HG03342 (cell line): ENCODE data around the gene SREBF2.

ENCODE experiments used
- ATAC-seq: cut with Tn5 transposase; IDR thresholded peaks from one replicate; pipeline ENCODE4 v1.9.1; 2021; ENCODE audit warnings: mild to moderate bottlenecking, moderate library complexity; ENCODE audit not compliant: unreplicated experiment

Gene SREBF2

GRCh38 chr22:41906822-41907221 lies 73.9 kb downstream of the SREBF2 start:
- ATAC-seq, result no peak

- no peak for ATAC-seq
Measured at GRCh38 chr22:41907436-41908401, 74.8 kb downstream of the SREBF2 start.

GRCh38 chr22:41908411-41909309 lies 75.8 kb downstream of the SREBF2 start:
- no peak for ATAC-seq

- no peak for ATAC-seq
Measured at GRCh38 chr22:41909310-41910049, 76.6 kb downstream of the SREBF2 start.

GRCh38 chr22:41910050-41911000 lies 77.4 kb downstream of the SREBF2 start:
- no peak for ATAC-seq

GRCh38 chr22:41911001-41911611 lies 78.2 kb downstream of the SREBF2 start:
- no peak for ATAC-seq

GRCh38 chr22:41912338-41913039 lies 79.6 kb downstream of the SREBF2 start:
- ATAC-seq, result no peak

GRCh38 chr22:41913040-41913719 lies 80.3 kb downstream of the SREBF2 start:
- ATAC-seq, result no peak

- ATAC-seq, result no peak
Measured at GRCh38 chr22:41913842-41914534, 81.1 kb downstream of the SREBF2 start.

GRCh38 chr22:41914611-41915034 lies 81.7 kb downstream of the SREBF2 start:
- no peak for ATAC-seq

GRCh38 chr22:41915035-41915785 lies 82.3 kb downstream of the SREBF2 start, which contains the start of gene SHISA8:
SHISA8 (minus strand) TSS chr22:41915074; CDS start chr22:41914667, 407 bp downstream.
- no peak for ATAC-seq

GRCh38 chr22:41915786-41916493 lies 83.0 kb downstream of the SREBF2 start:
- ATAC-seq, result no peak

GRCh38 chr22:41916745-41917358 lies 83.9 kb downstream of the SREBF2 start:
- no peak for ATAC-seq

GRCh38 chr22:41917375-41917902 lies 84.5 kb downstream of the SREBF2 start:
- no peak for ATAC-seq
